GM23248 (cell line): Measurements from ENCODE around the gene RNF135. TPM values are rescaled to one million over a fixed set of nuclear protein-coding genes. Genes with fewer than 3 reads are reported as not detected.
"Not testable (repeated sequence)": the region's sequence is repeated elsewhere in the genome, so short reads cannot be mapped to it uniquely, and the experiment has no call there.

Experiments used
- DNase-seq: peaks from one replicate; pipeline ENCODE4 v3.0.0-alpha.2; 2015
- H2AFZ ChIP-seq: fragments of 200-600 bp; sonication (generic); 2 replicates; pipeline ENCODE4 v1.6.1; 2016; ENCODE audit warnings: antibody characterized with exemption
- H3F3A ChIP-seq: fragments of 200-600 bp; sonication (generic); 2 replicates; pipeline ENCODE4 v1.6.1; 2016; ENCODE audit warnings: mild to moderate bottlenecking, antibody characterized with exemption, mixed run types; ENCODE audit not compliant: insufficient read depth
- H3K27ac ChIP-seq: fragments of 200-600 bp; sonication (generic); 2 replicates; pipeline ENCODE4 v1.5.1; 2016; ENCODE audit warnings: mild to moderate bottlenecking
- H3K27me3 ChIP-seq: fragments of 200-600 bp; sonication (generic); replicated peaks from 2 replicates; pipeline ENCODE4 v1.6.1; 2016; ENCODE audit warnings: mild to moderate bottlenecking; ENCODE audit not compliant: insufficient read depth
- H3K36me3 ChIP-seq: fragments of 200-600 bp; sonication (generic); 2 replicates; pipeline ENCODE4 v1.6.1; 2016; ENCODE audit warnings: low read depth, mild to moderate bottlenecking
- H3K4me1 ChIP-seq: fragments of 200-600 bp; sonication (generic); 2 replicates; pipeline ENCODE4 v1.6.1; 2016; ENCODE audit warnings: mild to moderate bottlenecking; ENCODE audit not compliant: insufficient read depth
- H3K4me2 ChIP-seq: fragments of 200-600 bp; sonication (generic); one replicate; pipeline ENCODE4 v1.6.1; 2016; ENCODE audit warnings: mild to moderate bottlenecking; ENCODE audit not compliant: unreplicated experiment
- H3K4me3 ChIP-seq: fragments of 200-600 bp; sonication (generic); 2 replicates; pipeline ENCODE4 v1.5.1; 2016; ENCODE audit warnings: mild to moderate bottlenecking
- H3K79me2 ChIP-seq: fragments of 200-600 bp; sonication (generic); 2 replicates; pipeline ENCODE4 v1.6.1; 2016; ENCODE audit warnings: mild to moderate bottlenecking; ENCODE audit not compliant: insufficient read depth
- H3K9ac ChIP-seq: fragments of 200-600 bp; sonication (generic); 2 replicates; pipeline ENCODE4 v1.6.1; 2016; ENCODE audit warnings: mild to moderate bottlenecking
- H3K9me2 ChIP-seq: fragments of 200-600 bp; sonication (generic); 2 replicates; pipeline ENCODE4 v1.6.1; 2016; ENCODE audit warnings: mixed run types, mild to moderate bottlenecking, moderate library complexity; ENCODE audit not compliant: insufficient read depth
- H3K9me3 ChIP-seq: fragments of 200-600 bp; sonication (generic); one replicate; pipeline ENCODE4 v1.6.1; 2017; ENCODE audit warnings: low read depth
- H4K20me1 ChIP-seq: fragments of 200-600 bp; sonication (generic); 2 replicates; pipeline ENCODE4 v1.6.0; 2016; ENCODE audit not compliant: insufficient read depth
- EZH2 ChIP-seq: fragments of 200-600 bp; sonication (generic); IDR thresholded peaks from 2 replicates; pipeline ENCODE4 v1.6.1; 2018; ENCODE audit warnings: antibody characterized with exemption, mild to moderate bottlenecking; ENCODE audit not compliant: insufficient read depth, poor library complexity, severe bottlenecking
- EZH2phosphoT487 ChIP-seq: fragments of 200-600 bp; sonication (generic); IDR thresholded peaks from 2 replicates; pipeline ENCODE4 v1.6.1; 2018; ENCODE audit warnings: antibody characterized with exemption, moderate library complexity, mild to moderate bottlenecking, low read depth; ENCODE audit not compliant: insufficient read depth
- WGBS, 2 experiments: methylation state at CpG; one replicate each; pipeline ENCODE4 v1.1.6; 2015 to 2017; ENCODE audit warnings: low lambda C conversion rate in 2 of 2, low coverage in 1 of 2; ENCODE audit errors: missing lambda C conversion rate in 2 of 2; 5-methylcytosine and 5-hydroxymethylcytosine counted together
- in situ Hi-C: fragments of 300-500 bp; cut with MboI; formaldehyde crosslinking; loops from 2 replicates; pipeline ENCODE4 v1.15.0; 2020
- polyA plus RNA-seq: library from polyadenylated mRNA; unstranded; fragments of >200 nt; fragmentation: Nextera tagmentation; extraction: Ambion mirVana; gene quantifications from 2 replicates; pipeline ENCODE4 v1.2.1, GENCODE V29; 2016
- total RNA-seq: library from RNA; depleted of rRNA; stranded (reverse); fragments of >200 nt; shearing (Covaris generic); gene quantifications from 2 replicates; pipeline ENCODE4 v1.2.3, GENCODE V29; 2014

RNF135 gene
- total and polyA plus RNA-seq, 2 experiments from 2014 or later, result 20.5 to 21.2 TPM

DNA sequence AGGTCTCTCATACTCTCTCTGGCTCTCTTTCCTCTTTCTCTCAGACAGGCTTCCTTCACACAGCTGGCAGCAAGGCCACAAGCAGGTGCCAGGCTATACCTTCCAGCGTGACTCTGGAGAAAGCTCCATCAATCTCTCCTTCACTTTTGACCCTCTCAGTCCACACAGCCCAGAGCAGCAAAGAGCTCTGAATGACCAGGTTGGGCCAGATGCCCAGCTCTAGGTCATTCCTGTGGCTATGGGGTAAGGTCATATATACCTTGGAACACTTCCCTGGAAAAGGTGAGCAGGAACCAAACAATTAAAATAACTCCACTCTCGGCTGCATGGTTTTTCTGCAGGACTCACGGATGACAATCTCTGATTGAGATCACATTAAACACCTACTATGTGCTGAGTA, 40.3 kb upstream of the RNF135 start:
- H3F3A ChIP-seq, result no peaks in the 10 kb centered on the region
- no peak overlapping the region for H2AFZ ChIP-seq
- H3K4me3 ChIP-seq, result no peak overlapping the region
- no peaks in the 10 kb centered on the region for H3K9me3 ChIP-seq
- in situ Hi-C loops, result no loop called here
- H3K4me2 ChIP-seq, result no peak overlapping the region
- TF ChIP-seq EZH2phosphoT487 (no peak), EZH2 (no peak)
- no peaks in the 10 kb centered on the region for H3K27me3 ChIP-seq
- H3K4me1 ChIP-seq, result no peaks in the 10 kb centered on the region
- H3K79me2 ChIP-seq, result no peaks in the 10 kb centered on the region
- H3K9ac ChIP-seq, result no peak overlapping the region
- H3K9me2 ChIP-seq, result no peaks in the 10 kb centered on the region
- 69 to 71% methylated on average over 3 of the region's 3 CpGs for WGBS, 2 experiments
- DNase-seq, result no peak
- H3K36me3 ChIP-seq, result no peaks in the 10 kb centered on the region
- H3K27ac ChIP-seq, result no peak overlapping the region
- no peaks in the 10 kb centered on the region for H4K20me1 ChIP-seq

DNA sequence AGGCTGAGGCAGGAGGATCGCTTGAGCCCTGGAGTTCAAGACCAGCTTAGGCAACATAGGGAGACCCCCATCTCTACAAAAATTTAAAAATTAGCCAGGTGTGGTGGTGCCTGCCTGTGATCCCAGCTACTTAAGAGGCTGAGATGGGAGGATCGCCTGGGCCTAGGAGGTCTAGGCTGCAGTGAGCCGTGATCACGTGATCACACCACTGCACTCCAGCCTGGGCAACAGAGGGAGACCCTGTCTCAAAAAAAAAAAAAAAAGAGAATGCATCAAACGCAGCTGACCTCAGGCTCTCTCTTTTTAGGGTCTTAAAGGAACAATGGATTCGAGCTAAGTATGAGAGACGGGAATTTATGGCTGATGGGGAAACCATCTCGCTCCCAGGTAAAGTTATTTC, 39.3 kb upstream of the RNF135 start:
- H3F3A ChIP-seq, H3K27me3 ChIP-seq, H3K9me3 ChIP-seq, H3K9me2 ChIP-seq, H2AFZ ChIP-seq, in situ Hi-C loops, H3K79me2 ChIP-seq, H3K4me1 ChIP-seq, H3K9ac ChIP-seq, H4K20me1 ChIP-seq, H3K36me3 ChIP-seq, H3K4me2 ChIP-seq, H3K27ac ChIP-seq, DNase-seq, H3K4me3 ChIP-seq: not testable (repeated sequence)
- 73 to 74% methylated on average over 8 of the region's 8 CpGs for WGBS, 2 experiments

DNA sequence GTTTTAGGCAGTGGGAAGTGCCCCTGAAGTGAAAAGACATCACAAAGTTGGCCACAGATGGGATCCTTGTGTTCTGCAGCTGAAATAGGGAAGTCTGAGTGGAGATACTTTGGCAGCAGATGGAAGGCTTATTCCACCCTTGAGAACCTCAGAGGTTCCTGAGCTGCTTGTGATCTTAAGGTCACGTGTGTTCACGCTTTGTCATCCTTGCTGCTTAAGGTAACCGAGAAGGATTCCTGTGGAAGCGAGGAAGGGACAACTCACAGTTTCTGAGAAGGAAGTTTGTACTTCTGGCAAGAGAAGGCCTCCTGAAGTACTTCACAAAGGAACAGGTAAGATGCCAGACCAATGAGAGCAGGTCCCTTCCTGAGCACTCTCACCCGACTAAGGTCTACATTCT, 36.9 kb upstream of the RNF135 start:
- H3K27ac ChIP-seq, result no peak overlapping the region
- TF ChIP-seq EZH2, result no peak
- TF ChIP-seq EZH2phosphoT487, result no peak
- WGBS, 2 experiments, result 16 to 20% methylated on average over 5 of the region's 5 CpGs
- no peaks in the 10 kb centered on the region; the same call in 1 of the 2 replicates for H3K27me3 ChIP-seq
- no peaks in the 10 kb centered on the region for H3K79me2 ChIP-seq
- H3K4me2 ChIP-seq, result no peak overlapping the region
- no peak overlapping the region for H2AFZ ChIP-seq
- H3K9me2 ChIP-seq, result no peaks in the 10 kb centered on the region
- no peaks in the 10 kb centered on the region for H3K4me1 ChIP-seq
- no peaks in the 10 kb centered on the region for H4K20me1 ChIP-seq
- H3F3A ChIP-seq, result no peaks in the 10 kb centered on the region
- DNase-seq, result no peak
- H3K9me3 ChIP-seq, result no peaks in the 10 kb centered on the region
- H3K36me3 ChIP-seq, result no peaks in the 10 kb centered on the region
- no peak overlapping the region for H3K9ac ChIP-seq
- H3K4me3 ChIP-seq, result no peak overlapping the region
- in situ Hi-C loops, result no loop called here

DNA sequence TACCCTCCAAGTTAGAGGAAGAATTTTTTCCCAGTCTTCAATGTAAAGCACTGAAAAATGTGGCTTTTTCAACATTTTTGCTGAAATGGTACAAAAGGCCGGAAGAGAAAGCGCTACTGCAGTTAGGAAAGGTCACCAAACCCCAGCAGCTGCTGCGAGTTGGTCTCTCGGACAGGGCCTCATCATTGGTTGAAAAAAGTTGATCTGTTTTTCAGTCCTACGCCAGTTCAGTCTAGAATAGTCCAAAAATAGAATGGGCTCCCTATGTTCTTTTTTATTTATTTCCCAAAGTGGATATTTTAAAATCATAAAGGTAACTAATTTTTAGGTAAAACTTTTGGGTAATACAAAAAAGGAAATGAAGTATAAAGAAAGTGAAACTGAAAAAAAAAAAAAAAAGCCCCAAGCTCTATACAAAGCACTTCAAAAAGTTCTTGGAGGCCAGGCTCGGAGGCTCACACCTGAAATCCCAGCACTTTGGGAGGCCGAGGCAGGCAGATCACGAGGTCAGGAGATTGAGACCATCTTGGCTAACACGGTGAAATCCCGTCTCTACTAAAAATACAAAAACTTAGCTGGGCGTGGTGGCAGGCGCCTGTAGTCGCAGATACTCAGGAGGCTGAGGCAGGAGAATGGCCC, 31.7 kb upstream of the RNF135 start:
- no peaks in the 10 kb centered on the region for H4K20me1 ChIP-seq
- H3K4me1 ChIP-seq, result no peaks in the 10 kb centered on the region
- no peaks in the 10 kb centered on the region for H3F3A ChIP-seq
- TF ChIP-seq EZH2phosphoT487 (no peak), EZH2 (no peak)
- DNase-seq, result no peak
- in situ Hi-C loops, result no loop called here
- no peaks in the 10 kb centered on the region for H3K79me2 ChIP-seq
- no peak overlapping the region for H3K4me2 ChIP-seq
- no peak overlapping the region for H3K4me3 ChIP-seq
- WGBS, 2 experiments, result 84% methylated on average over 13 of the region's 13 CpGs
- no peak overlapping the region for H3K9ac ChIP-seq
- H3K9me3 ChIP-seq, result no peaks in the 10 kb centered on the region
- no peak overlapping the region; the same call in 1 of the 2 replicates for H2AFZ ChIP-seq
- no peaks in the 10 kb centered on the region for H3K9me2 ChIP-seq
- no peaks in the 10 kb centered on the region; the same call in 1 of the 2 replicates for H3K27me3 ChIP-seq
- no peaks in the 10 kb centered on the region for H3K36me3 ChIP-seq
- no peak overlapping the region for H3K27ac ChIP-seq
